GM04503 (cell line): ENCODE measurements around the gene SLC9C2.
"Not testable (repeated sequence)": the region's sequence is repeated elsewhere in the genome, so short reads cannot be mapped to it uniquely, and the experiment has no call there.

ENCODE experiments used
- DNase-seq: peaks from one replicate; pipeline ENCODE4 v3.0.0-alpha.2; 2012; ENCODE audit warnings: low read depth

SLC9C2 gene

GRCh38 chr1:173481195-173481772, 121.6 kb downstream of the SLC9C2 start:
- no peak for DNase-seq

- no peak for DNase-seq
Observed at GRCh38 chr1:173479649-173480048, 123.2 kb downstream of the SLC9C2 start.

DNA sequence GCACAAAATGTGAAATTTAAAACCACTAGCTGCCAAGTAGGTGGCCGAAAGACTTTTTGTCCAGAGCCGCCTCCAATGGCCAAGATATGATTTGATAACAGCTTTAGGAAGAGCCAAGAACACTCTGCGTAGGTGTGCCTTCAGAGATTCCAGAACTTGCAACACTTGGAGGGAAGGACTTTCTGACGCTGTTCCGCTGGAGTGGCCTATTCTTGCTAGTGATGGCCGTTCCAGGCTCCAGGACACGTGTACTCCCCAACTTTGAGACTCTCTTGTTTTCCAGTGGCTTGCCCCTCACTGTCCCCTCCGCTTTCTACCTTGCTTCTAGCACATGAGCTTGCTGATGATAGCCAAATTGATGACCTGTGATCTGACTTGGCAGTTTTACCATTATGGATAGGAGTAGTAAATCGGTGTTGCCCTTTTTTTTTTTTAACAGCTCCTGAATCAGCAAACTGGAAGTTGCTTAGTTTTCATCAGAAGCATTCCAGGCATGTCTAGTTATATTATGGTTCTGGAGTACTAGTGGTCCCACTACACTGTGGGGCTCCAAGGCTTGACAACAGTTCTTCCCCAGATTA, 124.7 kb downstream of the SLC9C2 start:
- DNase-seq: no peak

GRCh38 chr1:173477286-173478093, 125.4 kb downstream of the SLC9C2 start, which contains the start of gene PRDX6:
TSS of gene PRDX6 (plus strand) at chr1:173477335. CDS start at chr1:173477398, 63 bp downstream.
- DNase-seq: no peak

GRCh38 chr1:173476665-173477285, 126.1 kb downstream of the SLC9C2 start:
- peak; percentile 58 for DNase-seq

DNA sequence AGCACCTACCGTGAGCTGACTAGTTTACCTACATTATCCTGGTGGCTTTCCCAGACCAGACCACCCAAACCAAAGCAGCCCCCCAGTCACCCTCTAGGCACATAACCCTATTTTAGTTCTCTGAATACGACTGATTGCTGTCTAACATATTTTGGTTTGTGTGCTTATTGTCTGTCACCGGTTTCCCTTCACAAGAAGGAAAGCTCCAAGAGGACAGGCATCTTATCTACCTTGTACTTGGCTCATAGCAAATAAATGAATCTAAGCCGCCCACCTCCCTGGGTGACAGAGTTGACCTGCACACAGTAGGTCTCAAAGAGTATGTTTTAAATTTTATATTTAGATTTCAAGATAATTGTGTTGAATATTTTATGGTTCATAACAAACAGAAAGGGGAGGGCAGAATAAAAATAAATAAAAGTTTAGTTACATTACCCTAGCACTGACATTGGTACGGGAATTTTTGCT, 126.6 kb downstream of the SLC9C2 start:
- DNase-seq: no peak

DNA sequence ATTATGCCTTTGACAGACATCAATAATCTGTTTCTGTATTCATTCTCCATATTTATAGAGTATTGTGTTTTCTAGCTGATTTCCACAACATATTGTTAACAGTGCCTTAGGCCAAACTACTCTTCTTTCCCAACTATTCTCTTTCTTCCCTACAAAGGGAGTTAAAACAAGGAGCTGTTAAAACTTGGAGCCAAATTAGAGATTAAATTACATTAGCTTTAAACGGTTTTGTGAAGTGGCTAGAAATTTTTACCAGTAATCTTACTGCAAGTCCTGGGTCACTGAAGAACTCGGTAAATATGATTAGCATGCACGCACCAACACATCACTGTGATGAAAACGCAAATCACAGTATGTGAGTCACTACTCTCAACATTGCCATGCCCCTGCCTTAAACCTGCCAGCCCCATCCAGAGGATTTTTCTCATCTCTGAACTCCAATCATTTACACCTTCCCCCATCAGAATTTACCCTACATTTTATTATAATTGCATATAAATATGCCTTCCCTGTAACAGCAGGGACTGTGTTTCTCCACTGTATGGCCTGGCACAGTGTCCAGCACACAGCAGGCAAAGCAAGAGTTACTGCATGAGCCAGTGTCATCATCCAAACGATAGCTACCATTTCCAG, 127.2 kb downstream of the SLC9C2 start:
- no peak for DNase-seq

DNA sequence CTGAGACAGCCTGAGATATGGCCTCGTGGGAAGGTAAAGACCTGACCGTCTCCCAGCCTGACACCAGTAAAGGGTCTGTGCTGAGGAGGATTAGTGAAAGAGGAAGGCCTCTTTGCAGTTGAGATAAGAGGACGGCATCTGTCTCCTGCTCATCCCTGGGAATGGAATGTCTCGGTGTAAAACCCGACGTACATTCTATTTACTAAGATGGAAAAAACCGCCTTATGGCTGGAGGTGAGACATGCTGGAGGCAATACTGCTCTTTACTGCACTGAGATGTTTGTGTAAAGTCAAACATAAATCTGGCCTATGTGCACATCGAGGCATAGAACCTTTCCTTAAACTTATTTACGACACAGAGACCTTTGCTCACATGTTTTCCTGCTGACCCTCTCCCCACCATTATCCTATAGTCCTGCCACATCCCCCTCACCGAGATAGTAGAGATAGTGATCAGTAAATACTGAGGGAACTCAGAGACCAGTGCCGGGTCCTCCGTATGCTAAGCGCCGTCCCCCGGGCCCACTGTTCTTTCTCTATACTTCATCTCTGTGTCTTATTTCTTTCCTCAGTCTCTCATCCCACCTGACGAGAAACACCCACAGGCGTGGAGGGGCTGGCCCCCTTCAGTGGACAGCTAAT, 128.0 kb downstream of the SLC9C2 start:
- not testable (repeated sequence) for DNase-seq

- no peak for DNase-seq
Observed at GRCh38 chr1:173474097-173474779, 128.6 kb downstream of the SLC9C2 start.

DNA sequence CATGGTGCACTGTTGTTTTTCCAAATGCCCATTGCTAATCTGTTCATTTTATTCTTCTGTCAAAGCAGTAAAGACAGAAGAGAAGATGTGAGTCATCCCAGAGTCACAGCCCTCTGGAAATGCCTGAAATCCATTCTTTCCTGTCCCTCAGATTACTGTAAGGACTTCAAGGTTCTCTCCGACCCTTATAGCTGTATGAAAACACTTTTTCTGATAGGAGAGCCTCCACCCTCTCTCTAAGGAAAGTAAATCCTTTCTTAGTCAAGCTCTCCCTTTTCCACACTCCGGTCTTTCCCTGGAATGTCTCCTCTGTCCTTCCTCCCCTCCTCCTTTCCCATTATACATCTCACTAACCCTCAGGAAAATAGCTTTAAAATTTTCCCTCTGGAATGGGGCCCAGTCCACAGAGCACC, 129.3 kb downstream of the SLC9C2 start:
- no peak for DNase-seq

DNA sequence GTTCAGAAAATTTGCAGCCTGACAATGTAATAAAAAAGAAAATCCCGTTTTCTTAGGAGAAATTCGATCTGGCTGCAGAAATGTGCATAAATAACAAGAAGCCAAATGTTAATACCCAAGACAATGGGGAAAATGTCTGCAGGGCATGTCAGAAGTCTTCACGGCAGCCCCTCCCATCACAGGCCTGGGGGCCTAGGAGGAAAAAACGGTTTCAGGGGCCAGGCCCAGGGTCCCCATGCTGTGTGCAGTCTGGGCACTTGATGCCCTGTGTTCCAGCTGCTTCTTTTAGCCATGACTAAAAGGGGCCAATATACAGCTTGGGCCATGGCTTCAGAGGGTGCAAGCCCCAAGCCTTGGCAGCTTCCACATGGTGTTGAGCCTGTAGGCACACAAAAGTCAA, 132.3 kb downstream of the SLC9C2 start:
- DNase-seq: no peak

DNA sequence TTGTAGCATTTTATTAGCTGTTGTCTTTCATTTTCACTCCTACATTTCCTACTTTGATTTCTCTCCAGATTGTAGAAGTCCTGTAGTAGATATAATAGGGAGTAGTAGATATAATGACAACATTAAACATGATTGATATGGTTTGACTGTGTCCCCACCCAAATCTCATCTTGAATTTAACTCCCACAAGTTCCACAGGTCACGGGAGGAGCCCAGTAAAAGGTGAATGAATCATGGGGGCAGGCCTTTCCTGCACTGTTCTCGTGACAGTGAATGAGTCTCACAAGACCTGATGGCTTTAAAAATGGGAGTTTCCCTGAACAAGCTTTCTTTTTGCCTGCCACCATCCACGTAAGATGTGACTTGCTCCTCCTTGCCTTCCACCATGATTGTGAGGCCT, 133.2 kb downstream of the SLC9C2 start:
- no peak for DNase-seq

- no peak for DNase-seq
Observed at GRCh38 chr1:173467426-173467825, 135.4 kb downstream of the SLC9C2 start.

GRCh38 chr1:173464185-173464584, 138.7 kb downstream of the SLC9C2 start:
- not testable (repeated sequence) for DNase-seq

GRCh38 chr1:173462666-173463065, 140.2 kb downstream of the SLC9C2 start:
- not testable (repeated sequence) for DNase-seq

DNA sequence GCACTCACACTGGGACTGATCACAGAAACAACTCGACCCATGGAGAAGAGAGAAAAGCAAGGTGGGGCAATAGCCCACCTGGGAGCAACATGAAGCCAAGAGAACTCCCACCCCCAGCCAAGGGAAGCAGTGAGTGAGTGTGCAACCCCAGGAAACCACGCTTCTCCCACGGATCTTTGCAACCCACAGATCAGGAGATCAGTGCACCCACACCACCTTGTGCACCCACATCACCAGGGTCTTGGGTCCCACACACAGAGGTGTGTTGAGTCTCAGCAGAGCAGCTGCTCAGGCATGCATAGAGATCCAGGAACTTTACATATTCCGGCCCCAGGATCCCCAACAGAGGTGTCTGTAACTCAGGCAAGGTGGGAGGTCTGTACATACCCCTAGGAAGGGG, 143.0 kb downstream of the SLC9C2 start:
- no peak for DNase-seq

GRCh38 chr1:173454966-173455524, 147.8 kb downstream of the SLC9C2 start:
- no peak for DNase-seq

GRCh38 chr1:173453982-173454381, 148.9 kb downstream of the SLC9C2 start:
- DNase-seq: no peak

GRCh38 chr1:173451981-173452380, 150.9 kb downstream of the SLC9C2 start:
- DNase-seq: no peak
